Left forelimb (tissue), 1 donor: Measurements from ENCODE around the gene ARL4C.

ENCODE experiments used
- DNase-seq: peaks from one replicate; pipeline ENCODE4 v3.0.0-alpha.2; 2018; ENCODE audit warnings: low spot score

ARL4C gene

GRCh38 chr2:234496835-234497593, at the start of gene ARL4C:
Gene ARL4C, minus strand, starts transcription at chr2:234497081. Its CDS starts 495 bp downstream, at chr2:234496586.
- peak; percentile 89 for DNase-seq

GRCh38 chr2:234544659-234545611, 48.1 kb upstream of the ARL4C start:
- no peak for DNase-seq

- DNase-seq: no peak
Measured at GRCh38 chr2:234542742-234543141, 45.9 kb upstream of the ARL4C start.

- no peak for DNase-seq
Measured at GRCh38 chr2:234537929-234538328, 41.0 kb upstream of the ARL4C start.

GRCh38 chr2:234536178-234536965, 39.5 kb upstream of the ARL4C start:
- DNase-seq: no peak

- no peak for DNase-seq
Measured at GRCh38 chr2:234535464-234535863, 38.6 kb upstream of the ARL4C start.

GRCh38 chr2:234534515-234534914, 37.6 kb upstream of the ARL4C start:
- no peak for DNase-seq

GRCh38 chr2:234533626-234534025, 36.7 kb upstream of the ARL4C start:
- no peak for DNase-seq

GRCh38 chr2:234528410-234529148, 31.7 kb upstream of the ARL4C start:
- no peak for DNase-seq

GRCh38 chr2:234526711-234527110, 29.8 kb upstream of the ARL4C start:
- DNase-seq: no peak

- no peak for DNase-seq
Measured at GRCh38 chr2:234521536-234521935, 24.7 kb upstream of the ARL4C start.

- no peak for DNase-seq
Measured at GRCh38 chr2:234518986-234519642, 22.2 kb upstream of the ARL4C start.

- DNase-seq: no peak
Measured at GRCh38 chr2:234517971-234518370, 21.1 kb upstream of the ARL4C start.

GRCh38 chr2:234514873-234515638, 18.2 kb upstream of the ARL4C start:
- no peak for DNase-seq

- no peak for DNase-seq
Measured at GRCh38 chr2:234514099-234514498, 17.2 kb upstream of the ARL4C start.

GRCh38 chr2:234512884-234513669, 16.2 kb upstream of the ARL4C start:
- no peak for DNase-seq

- no peak for DNase-seq
Measured at GRCh38 chr2:234502919-234503285, 6.0 kb upstream of the ARL4C start.

- DNase-seq: no peak
Measured at GRCh38 chr2:234502285-234502918, 5.5 kb upstream of the ARL4C start.
